Measurements from ENCODE around the gene SRSF7. TPM values are rescaled to one million over a fixed set of nuclear protein-coding genes. Genes with fewer than 3 reads are reported as not detected.

Gene SRSF7
- total RNA-seq = 57.8 and 131 TPM in 2 replicates

DNA sequence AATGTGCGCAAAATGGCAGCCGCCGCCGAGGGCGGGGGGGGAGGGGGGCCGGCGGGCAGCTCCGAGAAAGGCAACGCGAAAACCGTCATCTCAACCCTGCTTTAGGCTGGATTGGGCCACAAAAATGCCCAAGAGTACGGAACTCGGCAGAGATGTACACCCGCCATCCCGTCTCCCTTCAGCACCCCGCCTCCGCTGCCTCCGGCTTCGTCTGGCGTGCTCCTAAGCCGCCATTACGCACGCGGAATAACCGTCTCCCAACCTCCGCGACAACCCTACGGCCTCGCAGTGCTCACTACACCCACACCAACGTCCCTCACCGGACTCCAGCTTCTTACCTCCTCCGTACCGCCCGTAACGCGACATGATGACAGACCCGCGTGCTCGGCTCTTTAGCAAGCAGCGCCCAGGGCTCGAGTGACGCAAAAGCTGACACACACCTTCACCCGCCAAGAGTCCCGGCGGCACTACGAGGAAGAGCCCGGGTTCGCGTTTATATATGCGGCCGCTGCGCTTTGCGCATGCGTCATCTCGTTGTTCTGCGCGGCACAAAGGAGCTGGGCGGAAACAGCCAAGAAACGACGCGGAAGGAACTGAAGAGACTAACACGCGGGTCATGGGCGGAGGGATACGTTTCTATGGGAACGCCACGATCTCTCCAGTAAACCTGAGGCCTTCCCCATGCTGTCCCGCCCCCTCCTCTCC is at the start of gene SRSF7:
Gene SRSF7, minus strand, starts transcription at position 471 of the 705 bp plus-strand sequence. Its CDS starts 105 bp downstream, at position 366.

Other genes starting within 250 kb of the SRSF7 start
- 35.6 and 44.3 TPM in 2 replicates for gene HNRNPLL, start 148.4 kb downstream of the SRSF7 start, total RNA-seq
- gene GALM, start 85.2 kb downstream of the SRSF7 start, total RNA-seq = 6.1 and 7.4 TPM in 2 replicates
- 8.4 and 11.8 TPM in 2 replicates for gene GEMIN6, start 26.8 kb upstream of the SRSF7 start, total RNA-seq
- gene DHX57, start 124.6 kb upstream of the SRSF7 start, total RNA-seq = 10.8 and 12.5 TPM in 2 replicates
- gene MORN2, start 124.6 kb upstream of the SRSF7 start, total RNA-seq = 17.7 and 19.9 TPM in 2 replicates
- under 0.01 and 1.4 TPM in 2 replicates for gene ARHGEF33, start 138.5 kb upstream of the SRSF7 start, total RNA-seq